GM12874 (cell line): ENCODE results near the gene ZNF772.

Experiments used
- TF ChIP-seq, protein P1 (sequence below): IDR thresholded peaks from 2 replicates; pipeline ENCODE4 v1.5.1; 2011; ENCODE audit warnings: low read depth, mild to moderate bottlenecking, control low read depth, low read length, moderate library complexity; ENCODE audit not compliant: insufficient read depth

The ZNF772 gene

DNA sequence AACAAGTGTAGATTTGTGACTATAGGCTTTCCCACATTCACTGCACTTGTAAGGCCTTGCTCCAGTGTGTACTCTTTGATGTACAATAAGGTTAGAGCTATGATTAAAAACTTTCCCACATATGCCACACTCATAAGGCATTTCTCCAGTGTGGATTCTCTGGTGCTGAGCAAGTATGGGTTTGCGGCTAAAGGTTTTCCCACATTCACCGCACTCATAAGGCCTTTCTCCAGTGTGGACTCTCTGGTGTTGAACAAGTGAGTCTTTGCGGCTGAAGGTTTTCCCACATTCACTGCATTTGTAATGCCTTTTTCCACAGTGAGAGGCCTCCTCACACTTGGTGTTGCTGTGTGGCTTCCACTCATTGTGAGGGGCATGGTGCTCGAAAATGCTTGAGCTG lies 3.7 kb downstream of the ZNF772 start:
- TF ChIP-seq, protein P1, sequence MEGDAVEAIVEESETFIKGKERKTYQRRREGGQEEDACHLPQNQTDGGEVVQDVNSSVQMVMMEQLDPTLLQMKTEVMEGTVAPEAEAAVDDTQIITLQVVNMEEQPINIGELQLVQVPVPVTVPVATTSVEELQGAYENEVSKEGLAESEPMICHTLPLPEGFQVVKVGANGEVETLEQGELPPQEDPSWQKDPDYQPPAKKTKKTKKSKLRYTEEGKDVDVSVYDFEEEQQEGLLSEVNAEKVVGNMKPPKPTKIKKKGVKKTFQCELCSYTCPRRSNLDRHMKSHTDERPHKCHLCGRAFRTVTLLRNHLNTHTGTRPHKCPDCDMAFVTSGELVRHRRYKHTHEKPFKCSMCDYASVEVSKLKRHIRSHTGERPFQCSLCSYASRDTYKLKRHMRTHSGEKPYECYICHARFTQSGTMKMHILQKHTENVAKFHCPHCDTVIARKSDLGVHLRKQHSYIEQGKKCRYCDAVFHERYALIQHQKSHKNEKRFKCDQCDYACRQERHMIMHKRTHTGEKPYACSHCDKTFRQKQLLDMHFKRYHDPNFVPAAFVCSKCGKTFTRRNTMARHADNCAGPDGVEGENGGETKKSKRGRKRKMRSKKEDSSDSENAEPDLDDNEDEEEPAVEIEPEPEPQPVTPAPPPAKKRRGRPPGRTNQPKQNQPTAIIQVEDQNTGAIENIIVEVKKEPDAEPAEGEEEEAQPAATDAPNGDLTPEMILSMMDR = no peak

- TF ChIP-seq, protein P1 = no peak
Observed at GRCh38 chr19:57466489-57466888, 10.9 kb downstream of the ZNF772 start.

DNA sequence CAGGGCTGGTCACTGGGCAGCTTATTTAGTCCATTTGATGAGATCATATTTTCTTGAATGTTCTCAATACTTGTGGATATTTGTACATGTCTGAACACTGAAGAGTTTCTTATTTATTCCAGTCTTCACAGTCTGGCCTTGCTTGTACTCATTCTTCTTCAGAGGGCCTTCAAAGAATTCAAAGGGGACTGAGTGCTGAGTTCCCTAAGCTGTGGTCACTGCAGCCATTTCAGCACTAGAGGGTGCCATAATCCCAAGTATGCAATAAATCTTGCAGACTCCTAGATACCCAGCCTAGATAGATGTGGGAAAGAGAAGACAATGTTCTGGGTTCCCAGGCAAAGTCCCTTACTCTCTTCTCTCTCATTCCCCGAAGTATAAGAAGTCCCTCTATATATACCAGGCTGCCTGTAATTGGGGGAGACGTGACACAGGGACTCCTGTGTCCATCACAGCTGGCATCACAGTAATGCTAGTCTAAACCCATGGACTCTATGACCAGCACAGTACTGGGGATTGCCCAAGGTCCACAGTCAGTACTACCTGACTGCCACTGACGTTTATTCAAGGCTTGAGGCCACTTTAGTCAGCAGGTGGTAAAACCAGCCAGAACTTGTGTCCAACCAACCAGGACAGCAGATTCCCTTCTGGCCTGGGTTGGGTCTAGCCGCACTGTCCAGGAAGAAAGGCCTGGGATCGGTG lies 11.5 kb downstream of the ZNF772 start:
- TF ChIP-seq, protein P1 = peak; percentile 41; the same call in 1 of the 2 replicates

DNA sequence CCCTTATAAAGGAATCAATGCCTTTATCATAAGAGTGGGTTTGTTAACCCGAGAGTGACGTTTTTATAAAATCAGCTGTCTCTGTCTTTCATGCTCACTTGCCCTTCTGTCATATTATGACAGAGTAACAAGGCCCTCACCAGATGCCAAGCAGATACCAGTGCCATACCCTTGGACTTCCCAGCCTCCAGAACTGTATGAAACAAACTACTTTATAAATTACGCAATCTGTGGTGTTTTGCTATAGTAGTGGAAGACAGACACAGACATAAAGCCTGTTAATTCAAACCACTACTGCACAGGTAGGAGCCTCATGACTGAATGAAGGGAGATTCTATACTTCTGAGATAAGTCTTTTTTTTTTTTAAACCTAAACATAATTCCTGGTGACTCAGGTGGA lies 25.1 kb downstream of the ZNF772 start:
- TF ChIP-seq, protein P1 = no peak

DNA sequence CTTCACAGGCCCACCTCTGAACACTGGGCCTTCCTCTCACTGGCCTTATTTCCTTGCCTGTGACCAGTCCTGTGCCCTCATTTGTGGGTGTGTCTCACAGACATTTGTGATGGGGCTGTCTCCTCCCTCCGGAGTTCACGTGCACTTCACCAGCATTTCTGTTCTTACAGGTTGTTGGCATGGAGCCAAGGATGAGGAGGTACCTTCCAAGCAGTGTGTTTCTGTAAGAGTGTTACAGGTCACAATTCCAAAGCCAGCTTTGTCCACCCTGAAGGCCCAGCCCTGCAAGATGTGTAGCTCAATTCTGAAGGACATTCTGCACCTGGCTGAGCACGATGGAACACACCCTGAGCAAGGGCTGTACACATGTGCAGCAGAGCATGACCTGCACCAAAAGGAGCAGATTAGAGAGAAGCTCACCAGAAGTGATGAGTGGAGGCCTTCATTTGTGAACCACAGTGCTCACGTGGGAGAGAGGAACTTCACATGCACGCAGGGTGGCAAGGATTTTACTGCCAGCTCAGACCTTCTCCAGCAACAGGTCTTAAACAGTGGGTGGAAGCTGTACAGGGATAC lies 34.2 kb downstream of the ZNF772 start:
- TF ChIP-seq, protein P1 = no peak

GRCh38 chr19:57441979-57442752 lies 35.2 kb downstream of the ZNF772 start:
- TF ChIP-seq, protein P1 = no peak

GRCh38 chr19:57438925-57439324 lies 38.4 kb downstream of the ZNF772 start:
- TF ChIP-seq, protein P1 = no peak
